HCT116 (cell line): Measurements from ENCODE around the gene HMBS. TPM values are rescaled to one million over a fixed set of nuclear protein-coding genes. Genes with fewer than 3 reads are reported as not detected.

Experiments
- ATAC-seq: fragments of 200-7000 bp; cut with Tn5 transposase; 2 replicates; pipeline ENCODE4 v1.9.1; 2020; ENCODE audit warnings: mild to moderate bottlenecking, moderate library complexity
- BruUV-seq: library from RNA; stranded (reverse); fragments of 400-500 nt; replicated peaks from 2 replicates; lab custom pipeline; 2021; lab: Mats Ljungman, UMichigan
- CTCF ChIA-PET: fragments of 300-600 bp; sonication (Branson Sonifier 250); formaldehyde crosslinking; loops from one replicate; lab custom pipeline; 2021; ENCODE audit warnings: antibody characterized with exemption; lab: Charles Lee
- POLR2A ChIA-PET: fragments of 300-600, 350-600 bp; sonication (Branson Sonifier 250); formaldehyde crosslinking; loops from one replicate; lab custom pipeline; 2021; ENCODE audit warnings: antibody characterized with exemption; lab: Charles Lee
- RAD21 ChIA-PET, 2 experiments: fragments of 300-600 bp; sonication (Branson Sonifier 250); formaldehyde crosslinking; loops; one replicate each; lab custom pipeline; 2023; ENCODE audit warnings: low total read pairs in 2 of 2; ENCODE audit not compliant: uncharacterized antibody in 2 of 2, unreplicated experiment in 2 of 2, low non-redundant PET in 1 of 2; lab: Charles Lee
- DNase-seq: peaks from one replicate; pipeline ENCODE4 v3.0.0-alpha.2; 2010; ENCODE audit warnings: low read depth, low spot score
- H2AFZ ChIP-seq: fragments of 200-600 bp; shearing (Covaris generic), sonication (generic); 2 replicates; pipeline ENCODE4 v1.6.1; 2017; ENCODE audit warnings: low read depth, mixed run types, mixed read lengths, antibody characterized with exemption, low read length; ENCODE audit not compliant: poor library complexity, severe bottlenecking
- H3K27ac ChIP-seq: 2 replicates; pipeline ENCODE4 v1.5.1; 2012; ENCODE audit warnings: low read depth, low read length
- H3K27me3 ChIP-seq: fragments of 200-600 bp; sonication (generic); 2 replicates; pipeline ENCODE4 v1.6.1; 2016; ENCODE audit warnings: mixed run types, low read length, mixed read lengths; ENCODE audit not compliant: insufficient read depth
- H3K36me3 ChIP-seq, 2 experiments: fragments of 200-500 bp in 1 of 2; fragments of 200-600 bp in 1 of 2; sonication (Bioruptor generic) in 1 of 2; sonication (generic) in 1 of 2; 2 replicates each; pipeline versions ENCODE4 v1.5.1 to v1.6.1; 2014 to 2016; ENCODE audit warnings: low read length in 2 of 2, inconsistent platforms in 1 of 2, mixed read lengths in 1 of 2, mixed run types in 1 of 2; ENCODE audit not compliant: insufficient read depth in 2 of 2, control insufficient read depth in 1 of 2
- H3K4me1 ChIP-seq, 2 experiments: fragments of 200-600 bp in 1 of 2; sonication (generic) in 1 of 2; 2 replicates each; pipeline versions ENCODE4 v1.5.1 to v1.6.1; 2012 to 2017; ENCODE audit warnings: low read length in 2 of 2, inconsistent platforms in 1 of 2, mild to moderate bottlenecking in 1 of 2, mixed read lengths in 1 of 2, mixed run types in 1 of 2, moderate library complexity in 1 of 2; ENCODE audit not compliant: insufficient read depth in 2 of 2, control insufficient read depth in 1 of 2
- H3K4me2 ChIP-seq: fragments of 200-600 bp; sonication (generic); 2 replicates; pipeline ENCODE4 v1.6.1; 2017; ENCODE audit warnings: mixed run types, low read length, mixed read lengths
- H3K4me3 ChIP-seq, 2 experiments: fragments of 200-600 bp in 1 of 2; sonication (generic) in 1 of 2; replicated peaks in 1 of 2; 2 replicates each; pipeline ENCODE4 v1.5.1; 2011 to 2016; ENCODE audit warnings: low read length in 2 of 2, control low read depth in 1 of 2, low read depth in 1 of 2, mild to moderate bottlenecking in 1 of 2, mixed read lengths in 1 of 2, mixed run types in 1 of 2
- H3K79me2 ChIP-seq: fragments of 200-600 bp; sonication (generic); 2 replicates; pipeline ENCODE4 v1.6.1; 2017; ENCODE audit warnings: mild to moderate bottlenecking, mixed run types, low read length, moderate library complexity, mixed read lengths; ENCODE audit not compliant: insufficient read depth
- H3K9ac ChIP-seq: fragments of 200-600 bp; sonication (generic); 2 replicates; pipeline ENCODE4 v1.6.1; 2016; ENCODE audit warnings: low read length, mixed read lengths
- H3K9me2 ChIP-seq: fragments of 200-600 bp; sonication (generic), shearing (Covaris generic); 2 replicates; pipeline ENCODE4 v1.6.1; 2017; ENCODE audit warnings: mixed run types, mild to moderate bottlenecking, moderate library complexity; ENCODE audit not compliant: insufficient read depth
- H3K9me3 ChIP-seq, 2 experiments: fragments of 200-500 bp in 1 of 2; fragments of 200-600 bp in 1 of 2; sonication (Bioruptor generic) in 1 of 2; sonication (generic) in 1 of 2; 2 replicates each; pipeline ENCODE4 v1.6.1; 2014 to 2017; ENCODE audit warnings: low read length in 2 of 2, mixed read lengths in 2 of 2, inconsistent platforms in 1 of 2, low read depth in 1 of 2, mild to moderate bottlenecking in 1 of 2, mixed run types in 1 of 2, moderate library complexity in 1 of 2; ENCODE audit not compliant: control insufficient read depth in 1 of 2, insufficient read depth in 1 of 2
- H4K20me1 ChIP-seq: fragments of 200-600 bp; sonication (generic), shearing (Covaris generic); 2 replicates; pipeline ENCODE4 v1.6.1; 2017; ENCODE audit warnings: mixed run types, mild to moderate bottlenecking, moderate library complexity; ENCODE audit not compliant: insufficient read depth
- CBX3 ChIP-seq: IDR thresholded peaks from 2 replicates; pipeline ENCODE4 v1.6.1; 2012; ENCODE audit warnings: low read depth
- CEBPB ChIP-seq: IDR thresholded peaks from 2 replicates; pipeline ENCODE4 v1.6.1; 2012; ENCODE audit warnings: low read depth
- EGR1 ChIP-seq: IDR thresholded peaks from 2 replicates; pipeline ENCODE4 v1.6.1; 2012; ENCODE audit warnings: low read depth
- EZH2 ChIP-seq: fragments of 200-600 bp; sonication (generic); IDR thresholded peaks from 2 replicates; pipeline ENCODE4 v1.6.1; 2017; ENCODE audit warnings: antibody characterized with exemption, mixed run types
- EZH2phosphoT487 ChIP-seq: fragments of 200-600 bp; IDR thresholded peaks from 2 replicates; pipeline ENCODE4 v1.6.1; 2018; ENCODE audit warnings: antibody characterized with exemption, borderline replicate concordance
- FOSL1 ChIP-seq: IDR thresholded peaks from 2 replicates; pipeline ENCODE4 v1.6.1; 2012; ENCODE audit warnings: low read depth
- POLR2AphosphoS5 ChIP-seq: IDR thresholded peaks from 2 replicates; pipeline ENCODE4 v1.6.1; 2011; ENCODE audit warnings: mild to moderate bottlenecking, low read depth, low read length, moderate library complexity
- ZFX ChIP-seq: fragments of 450-650 bp; IDR thresholded peaks from 2 replicates; pipeline ENCODE4 v1.6.1; 2017
- intact Hi-C: fragments of 100-400 bp; cut with micrococcal nuclease; formaldehyde crosslinking; loops from 2 replicates; pipeline ENCODE4 v1.10.0; 2022
- total RNA-seq: library from RNA; stranded (reverse); gene quantifications from one replicate; pipeline ENCODE4 v1.2.1, GENCODE V29; 2021; ENCODE audit not compliant: unreplicated experiment
- TF ChIP-seq, protein P1 (sequence below): IDR thresholded peaks from 2 replicates; pipeline ENCODE4 v1.6.1; 2012

The HMBS gene
- total RNA-seq, 1 experiment from 2014 or later: 69.0 TPM

- CTCF ChIA-PET: no interaction called here
- TF ChIP-seq, protein P1, sequence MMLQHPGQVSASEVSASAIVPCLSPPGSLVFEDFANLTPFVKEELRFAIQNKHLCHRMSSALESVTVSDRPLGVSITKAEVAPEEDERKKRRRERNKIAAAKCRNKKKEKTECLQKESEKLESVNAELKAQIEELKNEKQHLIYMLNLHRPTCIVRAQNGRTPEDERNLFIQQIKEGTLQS: no peak
- TF ChIP-seq CEBPB (no peak), EGR1 (no peak), CBX3 (no peak), POLR2AphosphoS5 (no peak), EZH2 (no peak), EZH2phosphoT487 (no peak)
- Histone ChIP-seq H3K79me2 (peaks cover 17% of the 10 kb centered on the region), H3K27ac (no peak overlapping the region), H3K4me2 (no peak overlapping the region), H3K36me3 (peaks cover 9 to 11% of the 10 kb centered on the region in 2 experiments; a peak in 1 of 4 replicates), H3K9me2 (no peaks in the 10 kb centered on the region), H3K4me1 (peaks cover 9 to 19% of the 10 kb centered on the region in 2 experiments), H2AFZ (no peak overlapping the region), H3K27me3 (no peaks in the 10 kb centered on the region), H3K4me3 (no peak overlapping the region), H3K9ac (no peak overlapping the region), H4K20me1 (no peaks in the 10 kb centered on the region), H3K9me3 (no peaks in the 10 kb centered on the region)
- POLR2A ChIA-PET: interaction anchor here (0.9 kb wide), 1 partner anchor 23 kb away, joined by 3 read pairs; a partner anchor contains a TSS
- intact Hi-C loops: no loop called here
- RAD21 ChIA-PET: no interaction called here
- DNase-seq (no peak), ATAC-seq (no peak)
- no TSS peak for BruUV-seq
These were observed 33.5 kb downstream of the HMBS start for GRCh38 chr11:119118227-119118626.

- H3K27me3 ChIP-seq: no peaks in the 10 kb centered on the region
- H3K79me2 ChIP-seq: peaks cover 24% of the 10 kb centered on the region
- H3K4me1 ChIP-seq: peaks cover 9 to 18% of the 10 kb centered on the region in 2 experiments
- DNase-seq: no peak
- no peak overlapping the region for H2AFZ ChIP-seq
- H3K4me3 ChIP-seq: no peak overlapping the region
- no peak for ATAC-seq
- TF ChIP-seq FOSL1 (no peak), ZFX (no peak), EZH2phosphoT487 (no peak)
- H3K9me3 ChIP-seq: no peaks in the 10 kb centered on the region
- ChIA-PET POLR2A (interaction anchor here (1.1 kb wide), 1 partner anchor 23 kb away, joined by 3 read pairs; no protein-coding TSS in a partner anchor), RAD21 (no interaction called here), CTCF (no interaction called here)
- H3K9me2 ChIP-seq: no peaks in the 10 kb centered on the region
- no peak overlapping the region for H3K27ac ChIP-seq
- intact Hi-C loops: no loop called here
- no TSS peak for BruUV-seq
- H4K20me1 ChIP-seq: no peaks in the 10 kb centered on the region
- H3K9ac ChIP-seq: no peak overlapping the region
- H3K36me3 ChIP-seq: peaks cover 9 to 11% of the 10 kb centered on the region in 2 experiments; a peak in 2 of 4 replicates
- H3K4me2 ChIP-seq: no peak overlapping the region
These were observed 34.3 kb downstream of the HMBS start for GRCh38 chr11:119118946-119119345.
